IPS-NIHi7 (cell line): ENCODE measurements around the gene NEUROD1.
"Not testable (repeated sequence)": the region's sequence is repeated elsewhere in the genome, so short reads cannot be mapped to it uniquely, and the experiment has no call there.

Experiments used
- DNase-seq: peaks from one replicate; pipeline ENCODE4 v3.0.0; 2012; ENCODE audit warnings: mixed read lengths; ENCODE audit errors: extremely low spot score

NEUROD1 gene

GRCh38 chr2:181680055-181680936 lies at the start of gene NEUROD1:
NEUROD1 (minus strand) TSS chr2:181680517; CDS start chr2:181678860, 1,657 bp downstream.
- DNase-seq: peak; percentile 56

DNA sequence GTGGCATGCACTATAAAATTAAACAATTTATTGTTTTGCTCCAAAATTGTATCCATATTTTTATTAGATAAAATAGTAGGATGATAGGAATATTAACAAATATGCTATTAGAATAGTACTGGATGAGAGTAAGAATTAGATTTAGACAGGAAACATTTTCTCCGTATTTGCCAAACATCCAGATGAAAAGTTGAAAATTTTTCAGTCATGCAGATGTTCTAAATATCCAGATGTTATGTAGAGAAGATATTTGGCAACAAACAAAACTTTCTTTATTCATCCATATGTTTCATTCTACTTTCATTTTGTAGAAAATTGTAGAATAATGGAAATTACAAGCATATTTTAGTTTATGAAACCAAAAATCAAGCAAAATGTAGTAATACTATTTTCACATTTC lies 45.2 kb upstream of the NEUROD1 start:
- DNase-seq: no peak

DNA sequence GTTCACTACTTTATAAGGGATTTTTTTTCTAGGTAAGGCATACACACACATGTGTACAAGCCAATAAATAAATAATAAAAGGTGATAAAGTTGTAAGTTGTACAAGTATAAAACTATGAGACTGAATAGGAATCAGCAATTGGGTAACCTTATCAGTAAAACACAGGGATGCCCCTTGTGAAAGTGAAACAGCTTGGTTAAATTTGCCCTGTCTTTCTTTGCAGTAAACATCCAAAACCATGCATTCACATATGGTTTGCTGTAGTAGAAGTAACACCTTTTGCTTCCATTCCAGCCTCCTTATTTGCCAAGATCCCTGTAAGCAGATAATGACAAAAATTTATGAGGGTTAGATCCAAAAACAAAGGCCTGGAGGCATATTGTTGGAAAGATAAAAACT lies 44.3 kb upstream of the NEUROD1 start:
- DNase-seq: no peak

- no peak for DNase-seq
Observed at GRCh38 chr2:181723731-181724130, 43.4 kb upstream of the NEUROD1 start.

- peak; percentile 66 for DNase-seq
Observed at GRCh38 chr2:181715033-181715630, 34.8 kb upstream of the NEUROD1 start.

DNA sequence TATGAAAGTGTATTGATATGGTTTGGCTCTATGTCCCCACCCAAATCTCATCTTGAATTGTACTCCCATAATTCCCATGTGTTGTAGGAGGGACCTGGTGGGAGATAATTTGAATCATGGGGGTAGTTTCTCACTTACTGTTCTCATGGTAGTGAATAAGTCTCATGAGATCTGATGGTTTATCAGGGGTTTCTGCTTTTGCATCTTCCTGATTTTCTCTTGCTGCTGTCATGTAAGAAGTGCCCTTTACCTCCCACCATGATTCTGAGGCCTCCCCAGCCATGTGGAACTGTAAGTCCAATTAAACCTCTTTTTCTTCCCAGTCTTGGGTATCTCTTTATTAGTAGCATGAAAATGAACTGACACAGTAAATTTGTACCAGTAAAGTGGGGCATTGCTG lies 30.7 kb upstream of the NEUROD1 start:
- not testable (repeated sequence) for DNase-seq

- DNase-seq: not testable (repeated sequence)
Observed at GRCh38 chr2:181702519-181702918, 22.2 kb upstream of the NEUROD1 start.

GRCh38 chr2:181698223-181698622 lies 17.9 kb upstream of the NEUROD1 start:
- no peak for DNase-seq

- no peak for DNase-seq
Observed at GRCh38 chr2:181697571-181697970, 17.3 kb upstream of the NEUROD1 start.

GRCh38 chr2:181697126-181697525 lies 16.8 kb upstream of the NEUROD1 start:
- no peak for DNase-seq

- DNase-seq: no peak
Observed at GRCh38 chr2:181694271-181694670, 14.0 kb upstream of the NEUROD1 start.

- DNase-seq: no peak
Observed at GRCh38 chr2:181690860-181691259, 10.5 kb upstream of the NEUROD1 start.

- no peak for DNase-seq
Observed at GRCh38 chr2:181686576-181687185, 6.4 kb upstream of the NEUROD1 start.

DNA sequence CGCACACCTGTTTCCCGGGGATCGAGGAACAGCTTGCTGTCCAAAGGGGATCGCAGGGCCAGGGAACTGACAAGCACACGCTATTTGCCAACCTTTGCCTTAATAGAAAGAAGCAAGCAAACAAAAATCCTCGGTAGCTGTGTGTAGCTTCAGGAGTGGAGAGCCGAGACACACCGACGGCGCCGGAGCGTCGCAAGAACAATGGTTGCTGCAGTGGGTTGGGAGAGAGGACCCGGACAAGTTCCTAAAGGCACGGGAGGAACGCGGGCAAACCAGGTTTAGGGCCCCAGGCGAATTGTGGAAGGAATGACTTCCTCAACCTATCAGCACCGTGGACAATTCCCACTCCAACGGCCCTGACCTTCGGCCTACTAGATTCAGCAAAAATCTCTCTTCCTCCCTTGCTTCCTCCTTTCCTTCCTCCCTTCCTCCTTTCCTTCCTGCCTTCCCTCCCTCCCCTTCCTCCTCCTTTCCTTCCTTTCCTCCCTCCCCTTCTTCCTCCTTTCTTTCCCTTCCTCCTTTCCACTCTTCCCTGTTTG lies 4.9 kb upstream of the NEUROD1 start:
- peak; percentile 64 for DNase-seq

DNA sequence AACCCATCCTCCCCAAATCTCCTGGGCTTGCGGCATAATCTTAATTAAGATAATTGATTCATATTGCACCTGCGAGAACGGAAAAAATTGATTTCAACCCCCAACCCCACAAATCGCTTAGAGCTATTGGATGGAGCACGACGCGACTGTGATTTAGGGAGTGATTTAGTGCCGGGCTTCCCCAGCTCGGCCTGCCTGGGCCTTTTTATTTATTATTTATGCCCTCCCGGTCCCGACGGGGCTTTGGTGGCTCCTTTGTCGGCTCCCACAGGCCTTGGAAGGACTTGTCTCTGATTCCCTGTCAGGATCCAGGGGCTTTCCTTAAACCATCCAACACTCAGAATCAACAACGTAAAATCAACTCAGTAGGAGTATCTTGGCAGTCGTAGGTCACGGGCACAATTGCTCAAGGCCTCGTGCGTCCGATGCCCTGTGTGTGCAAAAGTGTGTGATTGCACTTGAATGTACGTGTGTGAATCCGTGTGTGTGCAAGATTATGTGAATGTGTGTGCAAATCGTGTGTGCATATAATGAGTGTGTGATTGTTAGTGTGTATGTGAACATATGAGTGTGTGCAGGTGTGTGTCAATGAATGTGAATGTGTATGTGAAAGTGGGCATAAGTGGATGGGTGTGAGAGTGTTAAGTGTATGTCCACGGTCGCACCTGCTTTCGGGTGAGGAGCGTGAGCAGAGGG lies 4.3 kb upstream of the NEUROD1 start:
- no peak for DNase-seq

GRCh38 chr2:181683518-181684453 lies 3.5 kb upstream of the NEUROD1 start:
- peak; percentile 74 for DNase-seq

- DNase-seq: no peak
Observed at GRCh38 chr2:181682795-181683517, 2.6 kb upstream of the NEUROD1 start.

GRCh38 chr2:181682026-181682789 lies 1.9 kb upstream of the NEUROD1 start:
- no peak for DNase-seq
